Stomach (tissue), 9 donors: Measurements from ENCODE around the gene AMPD2. TPM values are rescaled to one million over a fixed set of nuclear protein-coding genes. Genes with fewer than 3 reads are reported as not detected.
A peak's percentile ranks its signal among the peaks of the same experiment; 100 is the strongest.

Source experiments
- DNase-seq, 2 donors: peaks; one replicate each; pipeline versions ENCODE4 v3.0.0 to v3.0.0-alpha.2; 2013 to 2019
- H3K27ac ChIP-seq, 5 donors: fragments of 200-600 bp in 4 of 5; sonication (generic) in 4 of 5; one replicate each; pipeline ENCODE4 v1.5.1; 2013 to 2019; ENCODE audit warnings: mild to moderate bottlenecking in 1 of 5, moderate library complexity in 1 of 5
- H3K27me3 ChIP-seq, 3 donors: fragments of 200-600 bp; sonication (generic); one replicate each; pipeline ENCODE4 v1.5.1; 2017 to 2019; ENCODE audit warnings: mixed run types in 1 of 3
- H3K36me3 ChIP-seq, 4 donors: fragments of 200-600 bp; sonication (generic); 1 replicate in 3 of 4; 2 replicates in 1 of 4; pipeline ENCODE4 v1.5.1; 2016 to 2019
- H3K4me1 ChIP-seq, 4 donors: fragments of 200-600 bp; sonication (generic); one replicate each; pipeline ENCODE4 v1.5.1; 2016 to 2019
- H3K4me3 ChIP-seq, 4 donors: fragments of 200-600 bp; sonication (generic) in 3 of 4; one replicate each; pipeline ENCODE4 v1.5.1; 2016 to 2019; ENCODE audit warnings: mild to moderate bottlenecking in 1 of 4
- H3K9me3 ChIP-seq, 4 donors: fragments of 200-600 bp; sonication (generic); one replicate each; pipeline ENCODE4 v1.5.1; 2016 to 2019
- EP300 ChIP-seq: sonication (generic); formaldehyde crosslinking; IDR thresholded peaks from one replicate; pipeline ENCODE4 v1.6.1; 2017; ENCODE audit warnings: antibody characterized with exemption
- POLR2A ChIP-seq, 4 donors: fragments of 450-650 bp; IDR thresholded peaks; one replicate each; pipeline ENCODE4 v1.6.1; 2016; ENCODE audit warnings: antibody characterized with exemption in 4 of 4, control low read depth in 2 of 4, mild to moderate bottlenecking in 1 of 4, moderate library complexity in 1 of 4
- POLR2AphosphoS5 ChIP-seq, 3 donors: sonication (generic); formaldehyde crosslinking; IDR thresholded peaks; one replicate each; pipeline ENCODE4 v1.6.1; 2016; ENCODE audit warnings: antibody characterized with exemption in 3 of 3
- WGBS, 5 donors: extraction: QIAGEN DNeasy Blood & Tissue Kit in 3 of 5; methylation state at CpG; one replicate each; pipeline versions ENCODE4 v1.1.5 to v1.1.7; 2013 to 2018; 5-methylcytosine and 5-hydroxymethylcytosine counted together
- intact Hi-C: fragments of 100-400 bp; cut with DNase I; formaldehyde crosslinking; loops from one replicate; pipeline ENCODE4 v1.15.1; 2023; ENCODE audit warnings: low total_unique reads
- polyA plus RNA-seq, 3 donors: library from polyadenylated mRNA; stranded (reverse); fragments of 200-250 nt; gene quantifications; one replicate each; pipeline ENCODE4 v1.2.3, GENCODE V29; 2013
- total RNA-seq, 5 donors: library from RNA; depleted of rRNA; stranded (reverse); fragments of >200 nt; gene quantifications; one replicate each; pipeline versions ENCODE4 v1.1.0 to v1.2.3, GENCODE V29; 2014 to 2016
- TF ChIP-seq, protein P1 (sequence below), 7 experiments: fragments of 450-650 bp in 4 of 7; fragments of 200-600 bp in 3 of 7; sonication (generic) in 3 of 7; IDR thresholded peaks; one replicate each; pipeline ENCODE4 v1.5.1; 2016 to 2019; ENCODE audit warnings: antibody characterized with exemption in 7 of 7, control low read depth in 2 of 7, mild to moderate bottlenecking in 1 of 7
- donor health status: healthy with polysubstance abuse.
- donor health status: Bipolar disorder and iron deficiency.
- donor health status: healthy.

AMPD2 gene
- total and polyA plus RNA-seq, 8 donors = 16.1 to 364 (median 72.0) TPM

DNA sequence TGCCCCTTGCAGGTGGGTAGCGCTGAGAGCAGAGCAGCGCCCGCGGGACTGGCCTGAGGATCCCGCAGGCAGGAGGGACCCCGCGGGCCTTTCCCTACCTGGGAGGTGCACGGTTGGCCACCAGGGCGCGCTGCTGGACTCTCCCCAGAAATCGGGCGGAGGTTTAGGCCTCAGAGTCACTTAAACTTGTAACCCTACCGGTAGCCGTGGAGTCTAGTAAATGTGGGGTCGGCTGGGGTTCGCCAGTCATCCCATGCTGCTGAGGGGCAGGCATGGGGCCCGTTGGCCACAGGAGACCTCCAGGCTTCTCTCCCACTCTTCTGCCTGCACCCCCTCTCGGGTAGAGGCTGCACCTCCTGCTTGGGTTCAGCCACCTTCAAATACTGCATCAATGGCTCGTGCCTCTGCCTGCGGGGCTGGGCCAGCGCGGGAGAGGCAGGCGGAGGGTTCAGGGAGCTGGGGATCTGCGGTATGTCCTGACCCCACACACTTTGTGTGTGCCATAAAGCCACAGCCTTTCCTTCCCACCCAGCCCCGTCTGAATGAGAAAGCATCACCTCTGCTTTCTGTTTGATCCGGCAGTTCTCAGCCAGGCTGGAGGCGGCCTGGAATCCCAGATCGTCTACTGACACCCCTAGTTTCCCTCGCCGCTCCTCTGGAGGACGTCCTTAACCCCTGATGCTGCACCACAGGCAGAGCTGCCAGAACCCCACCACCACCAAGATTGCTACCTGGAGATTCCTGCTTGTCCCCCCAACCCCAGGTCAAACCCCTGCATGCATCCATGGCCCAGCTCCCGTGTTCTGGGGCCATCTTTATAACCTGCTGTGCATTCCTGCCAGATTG is 24.0 kb downstream of the AMPD2 start:
- intact Hi-C loops = loop anchor here (5.0 kb wide), 1 partner anchor 129 kb away; no protein-coding TSS in a partner anchor

DNA sequence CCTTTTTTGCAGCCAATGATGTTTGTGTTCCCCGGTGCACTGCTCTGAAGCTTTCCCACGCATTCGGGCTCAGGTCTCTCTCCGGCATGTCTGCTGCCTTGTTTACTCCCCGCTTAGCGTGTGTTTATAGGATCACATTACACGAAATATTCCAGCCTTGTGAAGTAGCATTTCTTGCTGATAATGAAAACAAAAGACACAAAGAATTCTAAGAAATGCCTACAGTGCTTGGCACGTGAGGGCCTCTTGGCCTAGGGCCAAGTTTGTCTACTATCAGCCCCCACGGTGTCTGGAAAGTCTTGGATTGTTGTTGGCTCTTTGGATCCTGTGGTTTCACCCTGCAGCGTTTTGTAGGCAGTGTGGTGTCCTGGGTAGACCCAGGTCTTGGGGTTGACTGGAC is 25.0 kb downstream of the AMPD2 start:
- TF ChIP-seq EP300 (no peak), POLR2A (IDR thresholded peaks at IDR 0.05) (no peak), POLR2AphosphoS5 (IDR thresholded peaks at IDR 0.05) (no peak)
- TF ChIP-seq, protein P1, sequence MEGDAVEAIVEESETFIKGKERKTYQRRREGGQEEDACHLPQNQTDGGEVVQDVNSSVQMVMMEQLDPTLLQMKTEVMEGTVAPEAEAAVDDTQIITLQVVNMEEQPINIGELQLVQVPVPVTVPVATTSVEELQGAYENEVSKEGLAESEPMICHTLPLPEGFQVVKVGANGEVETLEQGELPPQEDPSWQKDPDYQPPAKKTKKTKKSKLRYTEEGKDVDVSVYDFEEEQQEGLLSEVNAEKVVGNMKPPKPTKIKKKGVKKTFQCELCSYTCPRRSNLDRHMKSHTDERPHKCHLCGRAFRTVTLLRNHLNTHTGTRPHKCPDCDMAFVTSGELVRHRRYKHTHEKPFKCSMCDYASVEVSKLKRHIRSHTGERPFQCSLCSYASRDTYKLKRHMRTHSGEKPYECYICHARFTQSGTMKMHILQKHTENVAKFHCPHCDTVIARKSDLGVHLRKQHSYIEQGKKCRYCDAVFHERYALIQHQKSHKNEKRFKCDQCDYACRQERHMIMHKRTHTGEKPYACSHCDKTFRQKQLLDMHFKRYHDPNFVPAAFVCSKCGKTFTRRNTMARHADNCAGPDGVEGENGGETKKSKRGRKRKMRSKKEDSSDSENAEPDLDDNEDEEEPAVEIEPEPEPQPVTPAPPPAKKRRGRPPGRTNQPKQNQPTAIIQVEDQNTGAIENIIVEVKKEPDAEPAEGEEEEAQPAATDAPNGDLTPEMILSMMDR (IDR thresholded peaks at IDR 0.05) = no peak
- 15 to 32% methylated on average over 10 of the region's 10 CpGs; no CpG with 5 or more reads in 3 of the 5 donors for WGBS, 5 donors
- intact Hi-C loops = loop anchor here (5.0 kb wide), 1 partner anchor 128 kb away; no protein-coding TSS in a partner anchor
- H3K27ac ChIP-seq = no peak overlapping the region
- DNase-seq = no peak
- H3K36me3 ChIP-seq = no peaks in the 10 kb centered on the region
- no peak overlapping the region for H3K4me3 ChIP-seq
- H3K4me1 ChIP-seq = peaks cover 9 to 21% (median 13%) of the 10 kb centered on the region in 4 donors
- no peaks in the 10 kb centered on the region for H3K27me3 ChIP-seq
- no peaks in the 10 kb centered on the region for H3K9me3 ChIP-seq

More for the DNA sequence above, 24.0 kb downstream of the AMPD2 start:
- Histone ChIP-seq H3K27me3 (no peaks in the 10 kb centered on the region), H3K27ac (no peak overlapping the region), H3K4me1 (peaks cover 11 to 32% (median 19%) of the 10 kb centered on the region in 4 donors), H3K36me3 (no peaks in the 10 kb centered on the region), H3K9me3 (no peaks in the 10 kb centered on the region), H3K4me3 (no peak overlapping the region)
- WGBS, 5 donors = 33 to 66% (median 37%) methylated on average over 10 to 32 of the region's 32 CpGs
- DNase-seq = peak; percentile 90 to 92
- TF ChIP-seq, protein P1 (IDR thresholded peaks at IDR 0.05) = peak in 5 of 7 experiments; percentile 74 to 90 (median 87)
- TF ChIP-seq POLR2A (IDR thresholded peaks at IDR 0.05) (no peak), EP300 (no peak), POLR2AphosphoS5 (IDR thresholded peaks at IDR 0.05) (no peak)

DNA sequence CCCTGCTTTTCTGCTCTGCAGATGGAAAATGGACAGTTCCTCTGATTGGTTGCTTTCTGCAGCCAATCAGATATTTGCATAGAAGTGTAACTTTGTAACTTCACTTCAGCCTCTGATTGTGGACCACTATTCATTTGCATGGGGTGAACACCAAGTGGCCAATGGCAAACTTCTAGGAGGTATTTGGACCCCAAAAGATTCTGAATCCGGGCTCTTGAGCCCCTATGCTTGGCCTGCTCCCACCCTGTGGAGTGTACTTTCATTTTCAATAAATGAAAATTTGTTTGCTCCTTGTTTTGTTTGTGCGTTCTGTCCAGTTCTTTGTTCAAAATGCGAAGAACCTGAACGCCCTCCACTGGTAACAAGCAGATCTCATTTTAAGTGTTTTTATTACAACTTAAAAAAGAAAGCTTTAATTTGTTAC is 29.9 kb downstream of the AMPD2 start:
- Histone ChIP-seq H3K27ac (no peak overlapping the region), H3K9me3 (no peaks in the 10 kb centered on the region), H3K4me1 (peaks cover 0 to 2% (median 1%) of the 10 kb centered on the region in 4 donors), H3K4me3 (peak overlapping the region in 2 of 4 donors; percentile 8 to 18), H3K36me3 (no peaks in the 10 kb centered on the region), H3K27me3 (no peaks in the 10 kb centered on the region)
- intact Hi-C loops = no loop called here
- peak in 1 of 2 donors; percentile 57 for DNase-seq
- WGBS, 5 donors = 53 to 69% (median 60%) methylated on average over 4 of the region's 4 CpGs
- TF ChIP-seq POLR2A (IDR thresholded peaks at IDR 0.05) = no peak
- TF ChIP-seq, protein P1 (IDR thresholded peaks at IDR 0.05) = peak in 1 of 7 experiments; percentile 15

DNA sequence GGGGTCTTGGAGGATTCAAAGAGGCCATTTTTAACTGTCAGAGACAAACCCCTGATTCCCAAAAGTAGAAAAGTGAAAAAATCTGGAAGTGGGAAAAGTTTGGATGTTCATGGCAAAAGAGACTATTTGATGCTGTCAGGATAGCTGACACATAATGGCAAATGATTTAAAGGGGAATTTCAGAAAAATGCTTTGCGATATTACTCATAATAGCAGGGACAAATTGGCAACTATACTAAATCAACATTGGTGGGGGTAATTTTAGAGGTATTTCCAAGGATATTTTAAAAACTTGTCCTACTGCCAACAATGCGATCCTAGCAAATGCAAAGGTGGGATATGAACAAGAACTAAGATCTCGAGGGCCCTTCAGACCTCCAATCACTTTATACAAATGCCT is 31.0 kb downstream of the AMPD2 start:
- no peaks in the 10 kb centered on the region for H3K27me3 ChIP-seq
- H3K27ac ChIP-seq = no peak overlapping the region
- H3K9me3 ChIP-seq = no peaks in the 10 kb centered on the region
- H3K4me1 ChIP-seq = peaks cover 6 to 13% (median 11%) of the 10 kb centered on the region in 4 donors
- no peak overlapping the region for H3K4me3 ChIP-seq
- TF ChIP-seq POLR2AphosphoS5 (IDR thresholded peaks at IDR 0.05) = no peak
- TF ChIP-seq, protein P1 (IDR thresholded peaks at IDR 0.05) = no peak
- no peak for TF ChIP-seq EP300
- TF ChIP-seq POLR2A (IDR thresholded peaks at IDR 0.05) = no peak
- intact Hi-C loops = no loop called here
- no peak for DNase-seq
- 90 to 93% (median 92%) methylated on average over 3 of the region's 3 CpGs for WGBS, 5 donors
- H3K36me3 ChIP-seq = no peaks in the 10 kb centered on the region
